SK-N-SH treated with all-trans-retinoic acid at 6 μM for 48 hours (cell line): Measurements from ENCODE around the gene CFL1.

Source experiments
- ARNTL ChIP-seq: fragments of 450-650 bp; formaldehyde crosslinking; IDR thresholded peaks from 2 replicates; pipeline ENCODE4 v1.5.0; 2020; ENCODE audit warnings: low read depth, mild to moderate bottlenecking, moderate library complexity, borderline replicate concordance
- CSDC2 ChIP-seq: fragments of 250-450 bp; sonication (Bioruptor Pico); IDR thresholded peaks from 2 replicates; pipeline ENCODE4 v1.5.0; 2020; ENCODE audit warnings: mild to moderate bottlenecking, moderate library complexity
- CSRNP3 ChIP-seq: fragments of 250-450 bp; sonication (Bioruptor Pico); IDR thresholded peaks from 2 replicates; pipeline ENCODE4 v1.5.1; 2021; ENCODE audit warnings: mild to moderate bottlenecking, moderate library complexity
- PPARA ChIP-seq: fragments of 250-450 bp; sonication (Bioruptor Pico); IDR thresholded peaks from 2 replicates; pipeline ENCODE4 v1.5.0; 2020; ENCODE audit warnings: mild to moderate bottlenecking, borderline replicate concordance
- SNAI2 ChIP-seq: fragments of 250-450 bp; sonication (Bioruptor Pico); IDR thresholded peaks from 2 replicates; pipeline ENCODE4 v1.5.0; 2020; ENCODE audit warnings: mild to moderate bottlenecking, moderate library complexity
- TCF4 ChIP-seq: fragments of 250-450 bp; sonication (Bioruptor Pico); IDR thresholded peaks from 2 replicates; pipeline ENCODE4 v1.8.0; 2021; ENCODE audit warnings: mild to moderate bottlenecking, moderate library complexity, borderline replicate concordance
- TOX ChIP-seq: fragments of 250-450 bp; sonication (Bioruptor Pico); IDR thresholded peaks from 2 replicates; pipeline ENCODE4 v1.8.0; 2021; ENCODE audit warnings: mild to moderate bottlenecking, moderate library complexity, borderline replicate concordance
- ZFP3 ChIP-seq: fragments of 250-450 bp; sonication (Bioruptor Pico); IDR thresholded peaks from 2 replicates; pipeline ENCODE4 v1.5.0; 2020; ENCODE audit warnings: mild to moderate bottlenecking, moderate library complexity
- ZNF565 ChIP-seq: fragments of 450-650 bp; formaldehyde crosslinking; conservative IDR thresholded peaks from 2 replicates; pipeline ENCODE4 v1.5.0; 2020; ENCODE audit warnings: low read depth, mild to moderate bottlenecking, moderate library complexity
- ZNF70 ChIP-seq: fragments of 450-650 bp; formaldehyde crosslinking; IDR thresholded peaks from 2 replicates; pipeline ENCODE4 v1.5.0; 2020; ENCODE audit warnings: mild to moderate bottlenecking, moderate library complexity
- TF ChIP-seq, protein P1 (sequence below): fragments of 250-450 bp; sonication (Bioruptor Pico); IDR thresholded peaks from 2 replicates; pipeline ENCODE4 v1.8.0; 2020; ENCODE audit warnings: mild to moderate bottlenecking, moderate library complexity, borderline replicate concordance
- TF ChIP-seq, protein P2 (sequence below): fragments of 250-450 bp; sonication (Bioruptor Pico); IDR thresholded peaks from 2 replicates; pipeline ENCODE4 v1.5.0; 2020; ENCODE audit warnings: mild to moderate bottlenecking, moderate library complexity
- TF ChIP-seq, protein P3 (sequence below): fragments of 250-450 bp; sonication (Bioruptor Pico); IDR thresholded peaks from 2 replicates; pipeline ENCODE4 v1.8.0; 2021; ENCODE audit warnings: low read depth, mild to moderate bottlenecking, moderate library complexity, borderline replicate concordance

DNA sequence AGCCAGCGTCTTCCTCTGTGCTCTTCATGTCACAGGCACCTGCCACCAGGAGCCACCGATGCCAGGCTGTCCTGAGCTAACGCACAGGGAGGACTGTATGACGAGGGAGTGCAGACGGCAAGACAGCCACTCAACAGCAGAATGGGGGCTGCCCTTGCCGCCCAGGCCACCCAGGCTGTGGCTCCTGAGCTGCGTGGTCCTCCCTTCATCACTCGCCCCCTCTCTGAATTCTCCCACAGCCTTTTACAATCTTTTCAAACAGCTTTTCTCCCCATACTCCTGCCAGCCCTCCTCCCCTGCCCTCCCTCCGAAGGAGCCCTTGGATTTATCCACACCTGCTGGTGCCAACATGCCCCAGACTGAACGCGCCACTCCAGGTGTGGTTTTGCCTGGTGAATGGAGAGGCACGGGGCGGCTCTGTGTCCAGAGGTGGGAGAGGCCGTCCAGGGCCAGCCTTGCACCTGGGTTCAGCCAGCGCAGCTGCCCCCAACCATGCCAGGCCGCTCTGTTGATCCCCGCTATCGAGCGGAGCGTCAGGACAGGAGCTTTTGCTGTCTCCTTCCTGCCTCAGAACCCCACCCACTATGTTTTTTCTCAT is 49.1 kb downstream of the CFL1 start:
- TF ChIP-seq TCF4 (CRISPR knock-in tag) (no peak), ZFP3 (CRISPR knock-in tag) (no peak), ZNF565 (CRISPR knock-in tag) (no peak), CSRNP3 (CRISPR knock-in tag) (no peak), ARNTL (no peak), SNAI2 (no peak), TOX (CRISPR knock-in tag) (no peak), CSDC2 (CRISPR knock-in tag) (no peak), ZNF70 (CRISPR knock-in tag) (no peak), PPARA (no peak)
- TF ChIP-seq, protein P1, sequence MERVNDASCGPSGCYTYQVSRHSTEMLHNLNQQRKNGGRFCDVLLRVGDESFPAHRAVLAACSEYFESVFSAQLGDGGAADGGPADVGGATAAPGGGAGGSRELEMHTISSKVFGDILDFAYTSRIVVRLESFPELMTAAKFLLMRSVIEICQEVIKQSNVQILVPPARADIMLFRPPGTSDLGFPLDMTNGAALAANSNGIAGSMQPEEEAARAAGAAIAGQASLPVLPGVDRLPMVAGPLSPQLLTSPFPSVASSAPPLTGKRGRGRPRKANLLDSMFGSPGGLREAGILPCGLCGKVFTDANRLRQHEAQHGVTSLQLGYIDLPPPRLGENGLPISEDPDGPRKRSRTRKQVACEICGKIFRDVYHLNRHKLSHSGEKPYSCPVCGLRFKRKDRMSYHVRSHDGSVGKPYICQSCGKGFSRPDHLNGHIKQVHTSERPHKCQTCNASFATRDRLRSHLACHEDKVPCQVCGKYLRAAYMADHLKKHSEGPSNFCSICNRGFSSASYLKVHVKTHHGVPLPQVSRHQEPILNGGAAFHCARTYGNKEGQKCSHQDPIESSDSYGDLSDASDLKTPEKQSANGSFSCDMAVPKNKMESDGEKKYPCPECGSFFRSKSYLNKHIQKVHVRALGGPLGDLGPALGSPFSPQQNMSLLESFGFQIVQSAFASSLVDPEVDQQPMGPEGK (CRISPR knock-in tag), result no peak
- TF ChIP-seq, protein P2, sequence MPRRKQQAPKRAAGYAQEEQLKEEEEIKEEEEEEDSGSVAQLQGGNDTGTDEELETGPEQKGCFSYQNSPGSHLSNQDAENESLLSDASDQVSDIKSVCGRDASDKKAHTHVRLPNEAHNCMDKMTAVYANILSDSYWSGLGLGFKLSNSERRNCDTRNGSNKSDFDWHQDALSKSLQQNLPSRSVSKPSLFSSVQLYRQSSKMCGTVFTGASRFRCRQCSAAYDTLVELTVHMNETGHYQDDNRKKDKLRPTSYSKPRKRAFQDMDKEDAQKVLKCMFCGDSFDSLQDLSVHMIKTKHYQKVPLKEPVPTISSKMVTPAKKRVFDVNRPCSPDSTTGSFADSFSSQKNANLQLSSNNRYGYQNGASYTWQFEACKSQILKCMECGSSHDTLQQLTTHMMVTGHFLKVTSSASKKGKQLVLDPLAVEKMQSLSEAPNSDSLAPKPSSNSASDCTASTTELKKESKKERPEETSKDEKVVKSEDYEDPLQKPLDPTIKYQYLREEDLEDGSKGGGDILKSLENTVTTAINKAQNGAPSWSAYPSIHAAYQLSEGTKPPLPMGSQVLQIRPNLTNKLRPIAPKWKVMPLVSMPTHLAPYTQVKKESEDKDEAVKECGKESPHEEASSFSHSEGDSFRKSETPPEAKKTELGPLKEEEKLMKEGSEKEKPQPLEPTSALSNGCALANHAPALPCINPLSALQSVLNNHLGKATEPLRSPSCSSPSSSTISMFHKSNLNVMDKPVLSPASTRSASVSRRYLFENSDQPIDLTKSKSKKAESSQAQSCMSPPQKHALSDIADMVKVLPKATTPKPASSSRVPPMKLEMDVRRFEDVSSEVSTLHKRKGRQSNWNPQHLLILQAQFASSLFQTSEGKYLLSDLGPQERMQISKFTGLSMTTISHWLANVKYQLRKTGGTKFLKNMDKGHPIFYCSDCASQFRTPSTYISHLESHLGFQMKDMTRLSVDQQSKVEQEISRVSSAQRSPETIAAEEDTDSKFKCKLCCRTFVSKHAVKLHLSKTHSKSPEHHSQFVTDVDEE (CRISPR knock-in tag), result no peak
- TF ChIP-seq, protein P3, sequence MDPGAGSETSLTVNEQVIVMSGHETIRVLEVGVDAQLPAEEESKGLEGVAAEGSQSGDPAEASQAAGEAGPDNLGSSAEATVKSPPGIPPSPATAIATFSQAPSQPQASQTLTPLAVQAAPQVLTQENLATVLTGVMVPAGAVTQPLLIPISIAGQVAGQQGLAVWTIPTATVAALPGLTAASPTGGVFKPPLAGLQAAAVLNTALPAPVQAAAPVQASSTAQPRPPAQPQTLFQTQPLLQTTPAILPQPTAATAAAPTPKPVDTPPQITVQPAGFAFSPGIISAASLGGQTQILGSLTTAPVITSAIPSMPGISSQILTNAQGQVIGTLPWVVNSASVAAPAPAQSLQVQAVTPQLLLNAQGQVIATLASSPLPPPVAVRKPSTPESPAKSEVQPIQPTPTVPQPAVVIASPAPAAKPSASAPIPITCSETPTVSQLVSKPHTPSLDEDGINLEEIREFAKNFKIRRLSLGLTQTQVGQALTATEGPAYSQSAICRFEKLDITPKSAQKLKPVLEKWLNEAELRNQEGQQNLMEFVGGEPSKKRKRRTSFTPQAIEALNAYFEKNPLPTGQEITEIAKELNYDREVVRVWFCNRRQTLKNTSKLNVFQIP (CRISPR knock-in tag), result no peak
